GM12878 (cell line): ENCODE results near the gene COMMD1. TPM values are rescaled to one million over a fixed set of nuclear protein-coding genes. Genes with fewer than 3 reads are reported as not detected.
A peak's percentile ranks its signal among the peaks of the same experiment; 100 is the strongest.

Experiments used
- ATAC-seq: fragments of 200-7000 bp; cut with Tn5 transposase; 3 replicates; pipeline ENCODE4 v1.9.1; 2020; ENCODE audit warnings: mild to moderate bottlenecking, moderate library complexity
- BruUV-seq: library from RNA; stranded (reverse); fragments of 400-500 nt; replicated peaks from 2 replicates; lab custom pipeline; 2021; lab: Mats Ljungman, UMichigan
- CTCF ChIA-PET: fragments of 300-600 bp; sonication (Branson Sonifier 250); formaldehyde crosslinking; extraction: SDS; loops from one replicate; lab custom pipeline; 2021; ENCODE audit warnings: inconsistent platforms; lab: Yijun Ruan, JAX
- POLR2A ChIA-PET: fragments of 350-600 bp; formaldehyde crosslinking; extraction: SDS; loops from one replicate; lab custom pipeline; 2021; ENCODE audit warnings: inconsistent platforms; lab: Charles Lee
- RAD21 ChIA-PET: fragments of 300-600 bp; sonication (Branson Sonifier 250); formaldehyde crosslinking; loops from one replicate; lab custom pipeline; 2023; ENCODE audit warnings: antibody characterized with exemption; ENCODE audit not compliant: unreplicated experiment; lab: Charles Lee
- SMC1A ChIA-PET: fragments of 300-600 bp; sonication (Branson Sonifier 250); formaldehyde crosslinking; loops from one replicate; lab custom pipeline; 2023; ENCODE audit not compliant: unreplicated experiment, uncharacterized antibody; lab: Charles Lee
- DNase-seq: peaks from one replicate; pipeline ENCODE4 v3.0.0-alpha.2; 2011; ENCODE audit warnings: low read depth, low spot score
- FAIRE-seq: peaks from 3 replicates; lab custom pipeline; 2011; peaks lifted over from hg19 to GRCh38; lab: Jason Lieb, UNC
- H2AFZ ChIP-seq: 2 replicates; pipeline ENCODE4 v1.6.0; 2011; ENCODE audit warnings: low read depth, low read length, control low read depth; ENCODE audit not compliant: control insufficient read depth
- H3K27ac ChIP-seq: 2 replicates; pipeline ENCODE4 v1.5.1; 2011; ENCODE audit warnings: control low read depth; ENCODE audit not compliant: control insufficient read depth, insufficient read depth
- H3K27me3 ChIP-seq, 2 experiments: replicated peaks in 1 of 2; 2 replicates each; pipeline versions ENCODE4 v1.6.0 to v1.6.1; 2011; ENCODE audit warnings: low read length in 1 of 2; ENCODE audit not compliant: control insufficient read depth in 2 of 2, insufficient read depth in 2 of 2
- H3K36me3 ChIP-seq, 2 experiments: 2 replicates each; pipeline ENCODE4 v1.5.1; 2011; ENCODE audit warnings: low read length in 1 of 2; ENCODE audit not compliant: control insufficient read depth in 2 of 2, insufficient read depth in 2 of 2
- H3K4me1 ChIP-seq: 2 replicates; pipeline ENCODE4 v1.6.1; 2011; ENCODE audit warnings: mild to moderate bottlenecking, low read length, moderate library complexity, mixed read lengths; ENCODE audit not compliant: control insufficient read depth, insufficient read depth
- H3K4me2 ChIP-seq: 2 replicates; pipeline ENCODE4 v1.6.0; 2011; ENCODE audit warnings: control low read depth; ENCODE audit not compliant: control insufficient read depth, insufficient read depth
- H3K4me3 ChIP-seq: fragments of 200-600 bp; sonication (generic); 2 replicates; pipeline ENCODE4 v1.5.1; 2016
- H3K79me2 ChIP-seq: 2 replicates; pipeline ENCODE4 v1.6.0; 2011; ENCODE audit warnings: low read length; ENCODE audit not compliant: control insufficient read depth, insufficient read depth
- H3K9ac ChIP-seq: 2 replicates; pipeline ENCODE4 v1.8.0; 2011; ENCODE audit warnings: low read length, control low read depth, mixed read lengths; ENCODE audit not compliant: control insufficient read depth, insufficient read depth
- H3K9me3 ChIP-seq: replicated peaks from 3 replicates; pipeline ENCODE4 v1.5.1; 2011; ENCODE audit warnings: mild to moderate bottlenecking, low read length; ENCODE audit not compliant: control insufficient read depth, insufficient read depth
- H4K20me1 ChIP-seq: 2 replicates; pipeline ENCODE4 v1.6.0; 2011; ENCODE audit not compliant: control insufficient read depth, insufficient read depth
- TARDBP ChIP-seq: IDR thresholded peaks from 2 replicates; pipeline ENCODE4 v1.6.1; 2016; ENCODE audit warnings: borderline replicate concordance
- WGBS: methylation state at CpG from one replicate; pipeline ENCODE4 v1.1.6; 2016; ENCODE audit warnings: low lambda C conversion rate; ENCODE audit not compliant: insufficient replicate concordance, insufficient coverage; ENCODE audit errors: missing lambda C conversion rate; 5-methylcytosine and 5-hydroxymethylcytosine counted together
- in situ Hi-C: fragments of 300-500 bp; cut with MboI; formaldehyde crosslinking; loops from 9 replicates; pipeline ENCODE4 v1.14.3; 2018; ENCODE audit warnings: mixed read lengths
- intact Hi-C: fragments of 100-400 bp; cut with micrococcal nuclease; formaldehyde crosslinking; loops from one replicate; pipeline ENCODE4 v1.14.2; 2022; ENCODE audit not compliant: unreplicated experiment
- polyA plus RNA-seq, 11 experiments: library from polyadenylated mRNA; depleted of rRNA in 4 of 11; unstranded in 6 of 11; stranded (reverse) in 5 of 11; fragments of >200 nt; fragmentation: Nextera tagmentation in 4 of 11; fragmentation: Illumina TruSeq in 1 of 11; extraction: Ambion mirVana in 4 of 11; extraction: Trizol in 1 of 11; gene quantifications; 1 replicate in 1 of 11; 2 replicates in 10 of 11; pipeline versions ENCODE4 v1.2.1 to v1.2.3, GENCODE V29; 2011 to 2016; ENCODE audit warnings: inconsistent platforms in 2 of 11, missing spikeins in 2 of 11, low read depth in 1 of 11
- total RNA-seq, 4 experiments: library from RNA; depleted of rRNA in 3 of 4; stranded (reverse); fragments of >200 nt in 3 of 4; fragmentation: Illumina TruSeq in 1 of 4; extraction: Trizol in 1 of 4; gene quantifications; 2 replicates each; pipeline versions ENCODE4 v1.2.1 to v1.2.3, GENCODE V29; 2013 to 2021
- TF ChIP-seq, protein P1 (sequence below): IDR thresholded peaks from 2 replicates; pipeline ENCODE4 v1.6.1; 2012; ENCODE audit warnings: improper control_type of control experiment, low read depth, low read length; ENCODE audit not compliant: insufficient replicate concordance

Gene COMMD1
- total and polyA plus RNA-seq, 10 of the 15 experiments (the other 5 are each of a cell fraction or from before 2014, with no cell fraction given) = 39.7 to 210 (median 53.7) TPM

GRCh38 chr2:62177392-62178049, 272.0 kb downstream of the COMMD1 start:
- CTCF ChIA-PET = interaction anchor here (0.5 to 1.6 kb wide), 4 partner anchors 20 to 196 kb away, joined by 3 to 6 read pairs (median 4); no protein-coding TSS in a partner anchor
- no peaks in the 10 kb centered on the region for H4K20me1 ChIP-seq
- BruUV-seq = no TSS peak
- TF ChIP-seq TARDBP = no peak
- TF ChIP-seq, protein P1, sequence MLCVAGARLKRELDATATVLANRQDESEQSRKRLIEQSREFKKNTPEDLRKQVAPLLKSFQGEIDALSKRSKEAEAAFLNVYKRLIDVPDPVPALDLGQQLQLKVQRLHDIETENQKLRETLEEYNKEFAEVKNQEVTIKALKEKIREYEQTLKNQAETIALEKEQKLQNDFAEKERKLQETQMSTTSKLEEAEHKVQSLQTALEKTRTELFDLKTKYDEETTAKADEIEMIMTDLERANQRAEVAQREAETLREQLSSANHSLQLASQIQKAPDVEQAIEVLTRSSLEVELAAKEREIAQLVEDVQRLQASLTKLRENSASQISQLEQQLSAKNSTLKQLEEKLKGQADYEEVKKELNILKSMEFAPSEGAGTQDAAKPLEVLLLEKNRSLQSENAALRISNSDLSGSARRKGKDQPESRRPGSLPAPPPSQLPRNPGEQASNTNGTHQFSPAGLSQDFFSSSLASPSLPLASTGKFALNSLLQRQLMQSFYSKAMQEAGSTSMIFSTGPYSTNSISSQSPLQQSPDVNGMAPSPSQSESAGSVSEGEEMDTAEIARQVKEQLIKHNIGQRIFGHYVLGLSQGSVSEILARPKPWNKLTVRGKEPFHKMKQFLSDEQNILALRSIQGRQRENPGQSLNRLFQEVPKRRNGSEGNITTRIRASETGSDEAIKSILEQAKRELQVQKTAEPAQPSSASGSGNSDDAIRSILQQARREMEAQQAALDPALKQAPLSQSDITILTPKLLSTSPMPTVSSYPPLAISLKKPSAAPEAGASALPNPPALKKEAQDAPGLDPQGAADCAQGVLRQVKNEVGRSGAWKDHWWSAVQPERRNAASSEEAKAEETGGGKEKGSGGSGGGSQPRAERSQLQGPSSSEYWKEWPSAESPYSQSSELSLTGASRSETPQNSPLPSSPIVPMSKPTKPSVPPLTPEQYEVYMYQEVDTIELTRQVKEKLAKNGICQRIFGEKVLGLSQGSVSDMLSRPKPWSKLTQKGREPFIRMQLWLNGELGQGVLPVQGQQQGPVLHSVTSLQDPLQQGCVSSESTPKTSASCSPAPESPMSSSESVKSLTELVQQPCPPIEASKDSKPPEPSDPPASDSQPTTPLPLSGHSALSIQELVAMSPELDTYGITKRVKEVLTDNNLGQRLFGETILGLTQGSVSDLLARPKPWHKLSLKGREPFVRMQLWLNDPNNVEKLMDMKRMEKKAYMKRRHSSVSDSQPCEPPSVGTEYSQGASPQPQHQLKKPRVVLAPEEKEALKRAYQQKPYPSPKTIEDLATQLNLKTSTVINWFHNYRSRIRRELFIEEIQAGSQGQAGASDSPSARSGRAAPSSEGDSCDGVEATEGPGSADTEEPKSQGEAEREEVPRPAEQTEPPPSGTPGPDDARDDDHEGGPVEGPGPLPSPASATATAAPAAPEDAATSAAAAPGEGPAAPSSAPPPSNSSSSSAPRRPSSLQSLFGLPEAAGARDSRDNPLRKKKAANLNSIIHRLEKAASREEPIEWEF = peak; percentile 24
- POLR2A ChIA-PET = interaction anchor here (0.6 kb wide), 1 partner anchor 103 kb away, joined by 4 read pairs; no protein-coding TSS in a partner anchor
- H2AFZ ChIP-seq = no peak overlapping the region
- H3K36me3 ChIP-seq = no peaks in the 10 kb centered on the region
- no peaks in the 10 kb centered on the region for H3K79me2 ChIP-seq
- no peak overlapping the region for H3K9ac ChIP-seq
- ATAC-seq = no peak
- no peaks in the 10 kb centered on the region for H3K27me3 ChIP-seq
- RAD21 ChIA-PET = interaction anchor here (0.8 kb wide), 1 partner anchor 21 kb away, joined by 3 read pairs; no protein-coding TSS in a partner anchor
- no peak overlapping the region for H3K27ac ChIP-seq
- no peak for DNase-seq
- intact Hi-C loops = no loop called here
- FAIRE-seq = no peak
- H3K9me3 ChIP-seq = no peaks in the 10 kb centered on the region
- H3K4me2 ChIP-seq = no peak overlapping the region
- 95% methylated on average over 4 of the region's 4 CpGs for WGBS
- in situ Hi-C loops = no loop called here
- SMC1A ChIA-PET = interaction anchor here (0.6 to 4.1 kb wide), 6 partner anchors 14 to 256 kb away, joined by 3 to 18 read pairs (median 4); no protein-coding TSS in a partner anchor
- H3K4me1 ChIP-seq = peaks cover 5% of the 10 kb centered on the region; the same call in 1 of the 2 replicates
- no peak overlapping the region for H3K4me3 ChIP-seq
